B cell (primary cell): ENCODE data around the gene PLA2G3. TPM values are rescaled to one million over a fixed set of nuclear protein-coding genes. Genes with fewer than 3 reads are reported as not detected.
A peak's percentile ranks its signal among the peaks of the same experiment; 100 is the strongest.

Source experiments
- ATAC-seq: fragments of 200-7000 bp; cut with Tn5 transposase; one replicate; pipeline ENCODE4 v1.10.0; 2021; ENCODE audit warnings: low read depth, mild to moderate bottlenecking, moderate number of reproducible peaks, moderate library complexity
- CTCF ChIA-PET: fragments of 350-600 bp; sonication (Branson Sonifier 250); formaldehyde crosslinking; loops from one replicate; lab custom pipeline; 2021; ENCODE audit warnings: antibody characterized with exemption, inconsistent platforms; lab: Charles Lee
- POLR2A ChIA-PET: fragments of 350-600 bp; sonication (Branson Sonifier 250); formaldehyde crosslinking; loops from one replicate; lab custom pipeline; 2021; ENCODE audit warnings: antibody characterized with exemption; lab: Charles Lee
- DNase-seq: peaks from one replicate; pipeline ENCODE4 v3.0.0; 2013
- H2AFZ ChIP-seq: 2 replicates; pipeline ENCODE4 v1.6.1; 2012; ENCODE audit warnings: mild to moderate bottlenecking, low read depth, low read length; ENCODE audit not compliant: insufficient read depth, poor library complexity, severe bottlenecking
- H3K27ac ChIP-seq, 2 donors: 1 replicate in 1 of 2; 2 replicates in 1 of 2; pipeline ENCODE4 v1.5.1; 2012 to 2013; ENCODE audit warnings: low read length in 2 of 2, mild to moderate bottlenecking in 2 of 2, moderate library complexity in 1 of 2
- H3K27me3 ChIP-seq, 4 experiments: fragments of 200-600 bp in 1 of 4; sonication (generic) in 1 of 4; replicated peaks in 1 of 4; 1 replicate in 2 of 4; 2 replicates in 2 of 4; pipeline versions ENCODE4 v1.6.1 to v1.7.0; 2013 to 2016; ENCODE audit warnings: low read length in 3 of 4, mild to moderate bottlenecking in 2 of 4, mixed read lengths in 1 of 4, moderate library complexity in 1 of 4; ENCODE audit not compliant: insufficient read depth in 4 of 4, control insufficient read depth in 3 of 4; ENCODE audit errors: control extremely low read depth in 1 of 4
- H3K36me3 ChIP-seq, 2 experiments: replicated peaks in 1 of 2; 1 replicate in 1 of 2; 2 replicates in 1 of 2; pipeline versions ENCODE4 v1.6.1 to v1.7.1; 2013; ENCODE audit warnings: low read length in 1 of 2; ENCODE audit not compliant: insufficient read depth in 2 of 2, control insufficient read depth in 1 of 2; ENCODE audit errors: control extremely low read depth in 1 of 2, extremely low read depth in 1 of 2
- H3K4me1 ChIP-seq, 2 donors: fragments of 200-600 bp in 1 of 2; sonication (generic) in 1 of 2; 1 replicate in 1 of 2; 2 replicates in 1 of 2; pipeline versions ENCODE4 v1.5.1 to v1.6.1; 2013 to 2017; ENCODE audit warnings: low read length in 2 of 2; ENCODE audit not compliant: control insufficient read depth in 2 of 2, insufficient read depth in 2 of 2
- H3K4me2 ChIP-seq: replicated peaks from 2 replicates; pipeline ENCODE3; 2012; ENCODE audit warnings: mild to moderate bottlenecking, low read depth, low read length; ENCODE audit not compliant: poor library complexity, severe bottlenecking
- H3K4me3 ChIP-seq, 5 experiments: fragments of 200-600 bp in 1 of 5; sonication (generic) in 1 of 5; 1 replicate in 3 of 5; 2 replicates in 2 of 5; pipeline versions ENCODE4 v1.5.1 to v1.7.0; 2011 to 2016; ENCODE audit warnings: low read length in 4 of 5, mild to moderate bottlenecking in 4 of 5, low read depth in 2 of 5, control low read depth in 1 of 5, moderate library complexity in 1 of 5; ENCODE audit not compliant: insufficient read depth in 1 of 5; ENCODE audit errors: control extremely low read depth in 1 of 5, extremely low read depth in 1 of 5
- H3K79me2 ChIP-seq: fragments of 200-600 bp; sonication (generic); one replicate; pipeline ENCODE4 v1.6.0; 2016; ENCODE audit warnings: low read length; ENCODE audit not compliant: control insufficient read depth, insufficient read depth
- H3K9ac ChIP-seq: fragments of 200-600 bp; sonication (generic); 2 replicates; pipeline ENCODE4 v1.6.1; 2017; ENCODE audit warnings: mild to moderate bottlenecking, low read length, moderate library complexity
- H3K9me3 ChIP-seq, 3 donors: one replicate each; pipeline versions ENCODE4 v1.6.1 to v1.7.1; 2013; ENCODE audit warnings: low read length in 2 of 3; ENCODE audit not compliant: control insufficient read depth in 2 of 3, insufficient read depth in 1 of 3; ENCODE audit errors: control extremely low read depth in 1 of 3
- H4K20me1 ChIP-seq: 2 replicates; pipeline ENCODE4 v1.6.0; 2012; ENCODE audit warnings: mild to moderate bottlenecking, low read length; ENCODE audit not compliant: insufficient read depth, control insufficient read depth, poor library complexity, severe bottlenecking
- H3K27ac Mint-ChIP-seq: one replicate; pipeline ENCODE4 v1.8.0; 2021; ENCODE audit warnings: mixed read lengths
- H3K27me3 Mint-ChIP-seq: one replicate; pipeline ENCODE4 v1.8.0; 2021; ENCODE audit warnings: mixed read lengths
- H3K4me1 Mint-ChIP-seq: one replicate; pipeline ENCODE4 v1.8.0; 2021; ENCODE audit warnings: mixed read lengths
- H3K4me3 Mint-ChIP-seq: one replicate; pipeline ENCODE4 v1.8.0; 2021; ENCODE audit warnings: mixed read lengths
- H3K9me3 Mint-ChIP-seq: one replicate; pipeline ENCODE4 v1.8.0; 2022; ENCODE audit warnings: mixed read lengths; ENCODE audit not compliant: insufficient read depth
- CTCF ChIP-seq: fragments of 200-600 bp; IDR thresholded peaks from one replicate; pipeline ENCODE4 v1.8.0; 2022; ENCODE audit warnings: antibody characterized with exemption, mild to moderate bottlenecking
- EZH2 ChIP-seq: IDR thresholded peaks from 2 replicates; pipeline ENCODE4 v1.6.1; 2012; ENCODE audit warnings: borderline replicate concordance, low read depth, mild to moderate bottlenecking, moderate library complexity, low read length; ENCODE audit not compliant: insufficient read depth, poor library complexity, severe bottlenecking
- WGBS: methylation state at CpG from one replicate; pipeline ENCODE4 v1.1.5; 2013; ENCODE audit warnings: missing lambda C conversion rate; ENCODE audit not compliant: insufficient coverage; 5-methylcytosine and 5-hydroxymethylcytosine counted together
- intact Hi-C: fragments of 100-400 bp; cut with micrococcal nuclease; formaldehyde crosslinking; loops from one replicate; pipeline ENCODE4 v1.10.0; 2022
- polyA plus RNA-seq: library from polyadenylated mRNA; depleted of rRNA; stranded (reverse); fragments of >200 nt; gene quantifications from 2 replicates; pipeline ENCODE4 v1.2.3, GENCODE V29; 2012
- total RNA-seq, 2 donors: library from RNA; stranded (reverse); fragments of 120-200 nt in 1 of 2; gene quantifications; 1 replicate in 1 of 2; 2 replicates in 1 of 2; pipeline versions ENCODE4 v1.2.3 to v1.2.4, GENCODE V29; 2013 to 2022

The PLA2G3 gene
- total and polyA plus RNA-seq, 2 donors (not counting 1 experiment from before 2014, with no cell fraction given): not detected

- ChIA-PET CTCF (interaction anchor here (2.9 kb wide), 1 partner anchor 21 kb away, joined by 14 read pairs; no protein-coding TSS in a partner anchor), POLR2A (interaction anchor here (0.7 kb wide), 1 partner anchor 293 kb away, joined by 3 read pairs; no protein-coding TSS in a partner anchor)
- ATAC-seq: no peak
- Mint-ChIP-seq H3K4me1 (peaks cover 22% of the 10 kb centered on the region), H3K27me3 (no peaks in the 10 kb centered on the region), H3K4me3 (peak overlapping the region; percentile 96), H3K27ac (peak overlapping the region; percentile 53), H3K9me3 (no peaks in the 10 kb centered on the region)
- intact Hi-C loops: loop anchor here (2.0 kb wide), 1 partner anchor 43 kb away; no protein-coding TSS in a partner anchor
- no peak overlapping the region for H3K27ac ChIP-seq
- no peaks in the 10 kb centered on the region for H3K79me2 ChIP-seq
- peak overlapping the region; percentile 99 for H3K4me2 ChIP-seq
- H4K20me1 ChIP-seq: no peaks in the 10 kb centered on the region
- no peak overlapping the region for H3K9ac ChIP-seq
- no peaks in the 10 kb centered on the region for H3K27me3 ChIP-seq
- no peaks in the 10 kb centered on the region for H3K9me3 ChIP-seq
- TF ChIP-seq EZH2 (no peak), CTCF (no peak)
- no peak overlapping the region for H2AFZ ChIP-seq
- H3K36me3 ChIP-seq: no peaks in the 10 kb centered on the region
- 83% methylated on average over 3 of the region's 4 CpGs for WGBS
- H3K4me1 ChIP-seq: peaks cover 16 to 17% of the 10 kb centered on the region in 2 donors
- H3K4me3 ChIP-seq: no peak overlapping the region
- DNase-seq: no peak
These were observed 34.2 kb downstream of the PLA2G3 start for GRCh38 chr22:31106001-31106571.

- ATAC-seq: no peak
- Mint-ChIP-seq H3K27ac (no peak overlapping the region), H3K4me1 (peaks cover 22% of the 10 kb centered on the region), H3K27me3 (no peaks in the 10 kb centered on the region), H3K9me3 (no peaks in the 10 kb centered on the region), H3K4me3 (peak overlapping the region; percentile 96)
- no peak for TF ChIP-seq EZH2
- no peak for TF ChIP-seq CTCF
- peaks cover 16 to 17% of the 10 kb centered on the region in 2 donors for H3K4me1 ChIP-seq
- intact Hi-C loops: no loop called here
- no peak overlapping the region for H3K4me3 ChIP-seq
- no peak overlapping the region for H3K4me2 ChIP-seq
- no peak overlapping the region for H3K9ac ChIP-seq
- no peaks in the 10 kb centered on the region for H3K79me2 ChIP-seq
- no peaks in the 10 kb centered on the region for H3K9me3 ChIP-seq
- no peaks in the 10 kb centered on the region for H3K36me3 ChIP-seq
- POLR2A ChIA-PET: no interaction called here
- WGBS: 93% methylated on average over 10 of the region's 11 CpGs
- H3K27ac ChIP-seq: no peak overlapping the region
- CTCF ChIA-PET: no interaction called here
- no peak for DNase-seq
- no peaks in the 10 kb centered on the region for H3K27me3 ChIP-seq
- no peaks in the 10 kb centered on the region for H4K20me1 ChIP-seq
- H2AFZ ChIP-seq: no peak overlapping the region
These were observed 34.9 kb downstream of the PLA2G3 start for GRCh38 chr22:31105282-31105929.
